HT-29 (cell line): Measurements from ENCODE around the gene GYPC. TPM values are rescaled to one million over a fixed set of nuclear protein-coding genes. Genes with fewer than 3 reads are reported as not detected.

Experiments used
- DNase-seq: peaks from one replicate; pipeline ENCODE4 v3.0.0-alpha.2; 2015; ENCODE audit warnings: low spot score
- small RNA-seq: library from RNA; depleted of rRNA; stranded (forward); fragments of <200 nt; gene quantifications from one replicate; pipeline ENCODE3, GENCODE V24; 2014
- total RNA-seq: library from RNA; depleted of rRNA; stranded (reverse); fragments of >200 nt; shearing (Covaris generic); gene quantifications from 2 replicates; pipeline ENCODE4 v1.2.3, GENCODE V29; 2014; rRNA removed

The GYPC gene
- total RNA-seq, 1 experiment from 2014 or later, result not detected

DNA sequence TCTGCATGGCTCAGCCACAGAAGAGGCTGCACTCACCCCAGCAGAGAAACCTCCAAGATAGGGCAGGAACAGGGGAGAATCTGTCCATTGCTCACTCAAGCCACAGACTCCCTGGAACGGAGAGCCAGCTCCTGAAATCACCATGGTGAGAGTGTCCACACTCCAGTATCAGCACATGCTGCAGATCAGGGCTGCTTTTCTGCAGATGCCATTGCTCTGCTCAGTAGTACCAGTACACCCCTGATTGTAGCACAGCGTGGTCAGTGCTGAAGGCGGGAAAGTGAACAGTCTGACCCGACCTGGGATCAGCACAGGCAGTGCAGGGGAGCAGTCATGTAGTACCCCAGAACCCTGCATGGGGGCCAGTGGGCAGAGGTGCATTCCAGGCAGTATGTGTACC lies 73.9 kb downstream of the GYPC start:
- DNase-seq, result no peak

GRCh38 chr2:126730655-126731054 lies 74.7 kb downstream of the GYPC start:
- DNase-seq, result no peak

- DNase-seq, result no peak
These were observed 75.4 kb downstream of the GYPC start for GRCh38 chr2:126731353-126731752.

DNA sequence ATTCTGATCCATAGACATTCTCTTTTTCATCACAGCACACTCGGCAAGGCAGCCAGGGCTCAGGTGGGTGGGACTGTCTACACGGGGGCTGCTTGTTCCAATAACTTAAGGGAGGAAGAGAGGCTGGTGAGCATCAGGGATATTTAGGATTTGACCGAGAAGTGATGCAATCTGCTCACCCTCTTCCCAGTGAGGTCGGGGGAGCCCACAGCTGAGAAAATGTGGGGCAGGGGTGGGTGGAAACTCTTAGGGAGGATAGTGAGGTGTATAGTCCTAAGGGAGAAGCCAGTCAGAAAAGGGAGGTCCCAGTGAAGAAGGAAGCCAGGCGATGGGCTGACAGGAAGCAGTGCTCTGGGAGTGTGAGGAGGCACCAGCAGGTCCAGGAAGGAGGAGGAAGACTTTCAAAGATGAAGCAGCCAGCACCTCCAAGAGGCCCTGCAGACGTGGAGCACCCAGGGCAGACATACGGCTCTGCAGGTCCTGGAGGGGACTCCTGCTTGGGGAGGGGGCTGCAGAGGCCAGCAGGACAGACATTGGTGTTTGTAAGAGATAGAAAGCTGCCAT lies 76.8 kb downstream of the GYPC start:
- DNase-seq, result no peak

- DNase-seq, result no peak
These were observed 77.8 kb downstream of the GYPC start for GRCh38 chr2:126733795-126734194.

GRCh38 chr2:126736133-126736874 lies 80.3 kb downstream of the GYPC start:
- DNase-seq, result no peak

GRCh38 chr2:126739141-126739540 lies 83.2 kb downstream of the GYPC start:
- no peak for DNase-seq

DNA sequence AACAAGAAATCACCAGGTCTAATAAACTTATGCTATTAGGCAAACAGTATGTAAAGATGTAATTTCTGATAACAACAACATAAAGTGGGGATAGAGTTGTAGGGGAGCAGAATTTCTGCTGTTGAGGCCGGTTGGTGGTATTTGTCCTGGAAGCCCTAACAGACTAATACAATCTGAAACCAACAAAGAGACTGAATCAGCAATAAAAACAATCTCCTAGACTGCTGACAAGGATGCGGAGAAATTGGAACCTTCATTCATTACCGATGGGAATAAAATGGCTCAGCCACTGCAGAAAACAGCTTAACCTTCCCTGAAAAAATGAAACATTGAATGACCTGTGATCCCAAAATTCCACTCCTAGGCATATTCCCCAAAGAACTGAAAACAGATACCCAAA lies 88.7 kb downstream of the GYPC start:
- no peak for DNase-seq

Small RNA genes within 50 kb of the gene (small RNA-seq; reads per million reads assigned to genes)
- gene RNU6-675P, result not detected

Other genes starting within 250 kb of the GYPC start
- not detected in 2 replicates for gene TEX51, start 242.7 kb downstream of the GYPC start, total RNA-seq